ENCODE measurements around the gene C3orf62.
"Not testable (repeated sequence)": the region's sequence is repeated elsewhere in the genome, so short reads cannot be mapped to it uniquely, and the experiment has no call there.

C3orf62 gene

DNA sequence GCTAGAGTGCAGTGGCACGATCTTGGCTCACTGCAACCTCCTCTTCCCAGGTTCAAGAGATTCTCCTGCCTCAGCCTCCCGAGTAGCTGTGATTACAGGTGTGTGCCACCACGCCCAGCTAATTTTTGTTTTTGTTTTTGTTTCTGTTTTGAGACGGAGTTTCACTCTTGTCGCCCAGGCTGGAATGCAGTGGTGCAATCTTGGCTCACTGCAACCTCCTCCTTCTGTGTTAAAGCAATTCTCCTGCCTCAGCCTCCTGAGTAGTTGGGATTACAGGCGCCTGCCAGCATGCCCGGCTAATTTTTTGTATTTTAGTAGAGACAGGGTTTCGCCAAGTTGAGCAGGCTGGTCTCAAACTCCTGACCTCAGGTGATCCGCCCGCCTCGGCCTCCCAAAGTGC, 36.9 kb downstream of the C3orf62 start:
- H3K36me3 ChIP-seq (ENCODE audit: control insufficient read depth, insufficient read depth, low read length); H3K4me3 ChIP-seq (ENCODE audit: low read depth, low read length); H3K4me1 ChIP-seq (ENCODE audit: control insufficient read depth, insufficient read depth, low read length); H3K27me3 ChIP-seq (ENCODE audit: control insufficient read depth, insufficient read depth, low read length); H3K9ac ChIP-seq (ENCODE audit: low read depth, low read length); H3K27ac ChIP-seq (ENCODE audit: low read depth, low read length): not testable (repeated sequence)
- H3K9me3 ChIP-seq (ENCODE audit: control insufficient read depth, insufficient read depth, low read length): peaks cover 15% of the 10 kb centered on the region

DNA sequence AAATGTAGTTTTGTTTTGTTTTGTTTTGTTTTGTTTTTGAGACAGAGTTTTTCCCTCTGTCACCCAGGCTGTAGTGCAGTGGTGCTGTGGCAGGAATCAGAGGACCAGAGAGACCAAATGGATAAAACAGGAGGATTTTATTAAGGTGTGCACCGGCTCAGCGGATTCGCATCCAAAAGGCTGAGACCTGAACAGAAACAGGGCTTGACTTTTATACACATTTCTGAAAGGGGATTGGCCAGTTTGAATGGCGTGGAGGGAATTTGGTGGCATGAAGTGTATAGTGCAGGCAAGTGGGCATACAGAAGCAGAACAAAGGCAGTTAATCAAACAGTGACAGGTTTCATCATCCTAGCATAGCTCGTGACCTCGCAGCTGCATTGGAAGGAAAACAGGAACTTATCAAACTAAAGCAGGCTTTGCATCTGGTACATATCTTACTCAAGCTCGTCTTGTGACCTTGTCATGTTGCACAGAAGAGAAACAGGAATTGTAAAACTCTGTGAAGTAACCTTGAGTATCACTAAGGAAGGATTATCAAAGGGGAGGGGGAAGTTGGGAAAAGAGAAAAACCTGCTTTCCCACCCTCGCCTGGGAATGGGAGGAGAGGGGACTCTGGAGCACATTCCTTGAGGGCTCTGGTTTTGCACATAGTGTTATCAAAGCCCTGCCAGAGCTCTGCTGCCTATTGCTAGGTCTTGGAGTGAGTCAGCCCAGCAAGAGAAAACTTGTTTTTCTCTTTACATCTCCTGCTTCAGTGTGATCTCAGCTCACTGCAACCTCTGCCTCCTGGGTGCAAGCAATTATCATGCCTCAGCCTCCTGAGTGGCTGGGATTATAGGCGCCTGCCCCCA, 38.5 kb downstream of the C3orf62 start:
- peaks cover 31% of the 10 kb centered on the region for H3K9me3 ChIP-seq (ENCODE audit: control insufficient read depth, insufficient read depth, low read length)
- no peak overlapping the region for H3K9ac ChIP-seq (ENCODE audit: low read depth, low read length)
- no peak overlapping the region for H3K4me3 ChIP-seq (ENCODE audit: low read depth, low read length)
- no peaks in the 10 kb centered on the region for H3K27me3 ChIP-seq (ENCODE audit: control insufficient read depth, insufficient read depth, low read length)
- H3K4me1 ChIP-seq (ENCODE audit: control insufficient read depth, insufficient read depth, low read length): no peaks in the 10 kb centered on the region
- no peaks in the 10 kb centered on the region for H3K36me3 ChIP-seq (ENCODE audit: control insufficient read depth, insufficient read depth, low read length)
- H3K27ac ChIP-seq (ENCODE audit: low read depth, low read length): no peak overlapping the region

DNA sequence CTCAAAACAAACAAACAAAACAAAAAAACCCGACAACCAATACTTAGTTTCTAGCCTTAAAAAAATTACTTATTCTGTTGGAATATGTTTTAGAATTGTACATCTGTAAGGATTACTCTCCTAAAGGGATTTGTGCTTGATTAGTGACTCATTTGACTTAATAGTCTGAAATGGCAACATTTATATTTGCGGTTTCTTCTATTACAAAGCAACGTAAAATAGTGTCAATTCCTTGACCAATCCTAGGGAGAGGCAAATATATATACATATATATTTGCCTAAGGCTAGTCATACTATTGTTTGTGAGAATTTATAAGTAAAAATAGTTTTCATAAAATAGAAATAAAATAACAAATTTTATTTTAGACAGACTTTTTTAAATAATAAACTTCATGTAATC, 39.7 kb downstream of the C3orf62 start:
- no peaks in the 10 kb centered on the region for H3K36me3 ChIP-seq (ENCODE audit: control insufficient read depth, insufficient read depth, low read length)
- H3K9ac ChIP-seq (ENCODE audit: low read depth, low read length): no peak overlapping the region
- H3K27ac ChIP-seq (ENCODE audit: low read depth, low read length): no peak overlapping the region
- H3K9me3 ChIP-seq (ENCODE audit: control insufficient read depth, insufficient read depth, low read length): peaks cover 42% of the 10 kb centered on the region
- H3K4me1 ChIP-seq (ENCODE audit: control insufficient read depth, insufficient read depth, low read length): no peaks in the 10 kb centered on the region
- no peak overlapping the region for H3K4me3 ChIP-seq (ENCODE audit: low read depth, low read length)
- no peaks in the 10 kb centered on the region for H3K27me3 ChIP-seq (ENCODE audit: control insufficient read depth, insufficient read depth, low read length)

DNA sequence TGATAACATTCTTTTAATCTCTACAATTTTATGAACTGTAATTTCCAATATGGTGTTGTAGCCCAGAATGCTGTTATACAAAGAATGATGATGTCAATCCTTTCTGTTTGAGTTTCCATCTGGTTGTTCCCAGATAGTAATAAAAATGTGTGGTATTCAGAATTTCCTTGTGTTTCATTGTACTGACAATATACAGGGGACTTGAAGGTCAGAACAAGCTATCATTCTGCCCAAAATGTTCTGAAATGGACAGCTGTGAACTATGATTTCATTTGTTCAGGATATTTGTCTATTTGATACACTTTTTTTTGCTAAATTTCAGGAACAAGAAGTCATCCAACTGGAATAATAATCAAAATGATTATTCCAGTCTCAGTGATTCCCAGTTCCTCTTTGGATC, 40.8 kb downstream of the C3orf62 start:
- Histone ChIP-seq H3K4me3 (ENCODE audit: low read depth, low read length) (no peak overlapping the region), H3K27ac (ENCODE audit: low read depth, low read length) (no peak overlapping the region), H3K27me3 (ENCODE audit: control insufficient read depth, insufficient read depth, low read length) (no peaks in the 10 kb centered on the region), H3K36me3 (ENCODE audit: control insufficient read depth, insufficient read depth, low read length) (no peaks in the 10 kb centered on the region), H3K9me3 (ENCODE audit: control insufficient read depth, insufficient read depth, low read length) (peaks cover 48% of the 10 kb centered on the region), H3K4me1 (ENCODE audit: control insufficient read depth, insufficient read depth, low read length) (no peaks in the 10 kb centered on the region), H3K9ac (ENCODE audit: low read depth, low read length) (no peak overlapping the region)

DNA sequence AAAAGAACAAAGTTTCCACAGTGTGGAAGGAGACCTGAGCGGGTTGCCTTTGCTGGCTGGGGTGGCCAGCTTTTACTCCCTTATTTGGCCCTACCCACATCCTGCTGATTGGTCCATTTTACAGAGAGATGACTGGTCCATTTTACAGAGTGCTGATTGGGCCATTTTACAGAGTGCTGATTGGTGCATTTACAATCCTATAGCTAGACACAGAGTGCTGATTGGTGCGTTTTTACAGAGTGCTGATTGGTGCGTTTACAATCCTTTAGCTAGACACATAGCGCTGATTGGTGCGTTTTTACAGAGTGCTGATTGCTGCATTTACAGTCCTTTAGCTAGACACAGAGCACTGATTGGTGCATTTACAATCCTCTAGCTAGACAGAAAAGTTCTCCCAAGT, 48.2 kb downstream of the C3orf62 start:
- not testable (repeated sequence) for H3K4me3 ChIP-seq (ENCODE audit: low read depth, low read length); H3K36me3 ChIP-seq (ENCODE audit: control insufficient read depth, insufficient read depth, low read length); H3K9ac ChIP-seq (ENCODE audit: low read depth, low read length); H3K4me1 ChIP-seq (ENCODE audit: control insufficient read depth, insufficient read depth, low read length); H3K27me3 ChIP-seq (ENCODE audit: control insufficient read depth, insufficient read depth, low read length); H3K27ac ChIP-seq (ENCODE audit: low read depth, low read length)
- peaks cover 40% of the 10 kb centered on the region for H3K9me3 ChIP-seq (ENCODE audit: control insufficient read depth, insufficient read depth, low read length)

DNA sequence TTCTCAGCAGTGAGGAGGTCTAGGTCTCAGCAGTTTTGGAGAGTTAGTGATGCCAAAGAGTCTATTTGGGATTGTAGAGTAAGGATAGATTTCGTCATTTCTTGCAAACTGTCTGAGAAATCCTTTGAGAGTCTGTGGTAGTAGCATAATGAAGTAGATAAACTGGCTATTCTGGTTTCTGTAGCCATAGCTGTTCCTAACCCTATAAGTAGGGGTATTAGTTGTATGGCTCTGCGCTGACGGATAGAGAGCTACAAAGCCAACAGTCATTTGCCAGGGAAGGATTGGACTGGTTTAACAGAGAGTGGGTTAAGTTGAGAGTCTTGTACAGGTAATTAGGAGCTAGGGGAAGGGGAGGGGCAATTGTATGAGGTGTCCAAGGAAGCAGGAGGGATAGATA, 55.0 kb downstream of the C3orf62 start:
- H3K4me1 ChIP-seq (ENCODE audit: control insufficient read depth, insufficient read depth, low read length): no peaks in the 10 kb centered on the region
- H3K36me3 ChIP-seq (ENCODE audit: control insufficient read depth, insufficient read depth, low read length): no peaks in the 10 kb centered on the region
- no peak overlapping the region for H3K9ac ChIP-seq (ENCODE audit: low read depth, low read length)
- H3K27ac ChIP-seq (ENCODE audit: low read depth, low read length): no peak overlapping the region
- no peaks in the 10 kb centered on the region for H3K27me3 ChIP-seq (ENCODE audit: control insufficient read depth, insufficient read depth, low read length)
- peaks cover 9% of the 10 kb centered on the region for H3K9me3 ChIP-seq (ENCODE audit: control insufficient read depth, insufficient read depth, low read length)
- no peak overlapping the region for H3K4me3 ChIP-seq (ENCODE audit: low read depth, low read length)

DNA sequence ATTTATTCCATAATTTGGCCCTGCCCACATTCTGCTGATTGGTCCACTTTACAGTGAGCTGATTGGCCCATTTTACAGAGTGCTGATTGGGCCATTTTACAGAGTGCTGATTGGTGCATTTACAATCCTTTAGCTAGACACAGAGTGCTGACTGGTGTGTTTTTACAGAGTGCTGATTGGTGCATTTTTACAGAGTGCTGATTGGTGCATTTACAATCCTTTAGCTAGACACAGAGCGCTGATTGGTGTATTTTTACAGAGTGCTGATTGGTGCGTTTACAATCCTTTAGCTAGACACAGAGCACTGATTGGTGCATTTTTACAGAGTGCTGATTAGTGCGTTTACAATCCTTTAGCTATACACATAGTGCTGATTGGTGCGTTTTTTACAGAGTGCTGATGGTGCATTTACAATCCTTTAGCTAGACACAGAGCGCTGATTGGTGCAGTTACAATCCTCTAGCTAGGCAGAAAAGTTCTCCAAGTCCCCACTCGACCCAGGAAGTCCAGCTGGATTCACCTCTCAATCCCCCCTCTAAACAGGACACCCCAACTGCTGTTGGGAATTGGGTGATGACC, 56.0 kb downstream of the C3orf62 start:
- not testable (repeated sequence) for H3K27ac ChIP-seq (ENCODE audit: low read depth, low read length)

DNA sequence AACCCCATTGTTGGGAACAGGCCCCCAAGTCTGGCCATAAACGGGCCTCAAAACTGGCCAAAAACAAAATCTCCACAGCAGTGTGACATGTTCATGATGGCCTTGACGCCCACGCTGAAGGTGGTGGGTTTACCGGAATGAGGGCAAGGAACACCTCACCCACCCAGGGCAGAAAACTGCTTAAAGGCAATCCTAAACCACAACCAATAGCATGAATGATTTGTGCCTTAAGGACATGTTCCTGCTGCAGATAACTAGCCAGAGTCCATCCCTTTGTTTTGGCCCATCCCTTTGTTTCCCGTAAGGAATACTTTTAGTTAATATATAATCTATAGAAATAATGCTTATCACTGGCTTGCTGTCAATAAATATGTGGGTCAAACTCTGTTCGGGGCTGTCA, 57.9 kb downstream of the C3orf62 start:
- no peak overlapping the region for H3K27ac ChIP-seq (ENCODE audit: low read depth, low read length)
- no peaks in the 10 kb centered on the region for H3K36me3 ChIP-seq (ENCODE audit: control insufficient read depth, insufficient read depth, low read length)
- no peaks in the 10 kb centered on the region for H3K27me3 ChIP-seq (ENCODE audit: control insufficient read depth, insufficient read depth, low read length)
- peaks cover 14% of the 10 kb centered on the region for H3K9me3 ChIP-seq (ENCODE audit: control insufficient read depth, insufficient read depth, low read length)
- H3K9ac ChIP-seq (ENCODE audit: low read depth, low read length): no peak overlapping the region
- no peaks in the 10 kb centered on the region for H3K4me1 ChIP-seq (ENCODE audit: control insufficient read depth, insufficient read depth, low read length)
- H3K4me3 ChIP-seq (ENCODE audit: low read depth, low read length): no peak overlapping the region

More for the DNA sequence above, 56.0 kb downstream of the C3orf62 start:
- H3K9me3 ChIP-seq (ENCODE audit: control insufficient read depth, insufficient read depth, low read length); H3K36me3 ChIP-seq (ENCODE audit: control insufficient read depth, insufficient read depth, low read length); H3K4me1 ChIP-seq (ENCODE audit: control insufficient read depth, insufficient read depth, low read length); H3K4me3 ChIP-seq (ENCODE audit: low read depth, low read length); H3K9ac ChIP-seq (ENCODE audit: low read depth, low read length); H3K27me3 ChIP-seq (ENCODE audit: control insufficient read depth, insufficient read depth, low read length): not testable (repeated sequence)

All from HUES48 (cell line).